Body of pancreas (tissue), 4 donors: ENCODE measurements around the gene XRN2. TPM values are rescaled to one million over a fixed set of nuclear protein-coding genes. Genes with fewer than 3 reads are reported as not detected.

Experiments used
- ATAC-seq: fragments of 150-250 bp; one replicate; pipeline ENCODE4 v1.9.1; 2016
- DNase-seq, 4 donors: peaks; one replicate each; pipeline ENCODE4 v3.0.0-alpha.2; 2019
- H3K27ac ChIP-seq, 4 donors: fragments of 200-600 bp; sonication (generic); 1 replicate in 3 of 4; 2 replicates in 1 of 4; pipeline versions ENCODE4 v1.5.1 to v1.6.1; 2016 to 2019; ENCODE audit warnings: mild to moderate bottlenecking in 1 of 4, mixed read lengths in 1 of 4, moderate library complexity in 1 of 4
- H3K27me3 ChIP-seq, 2 donors: fragments of 200-600 bp; sonication (generic); one replicate each; pipeline ENCODE4 v1.6.0; 2016; ENCODE audit warnings: mild to moderate bottlenecking in 1 of 2
- H3K36me3 ChIP-seq, 2 donors: fragments of 200-600 bp; sonication (generic); replicated peaks in 1 of 2; 2 replicates each; pipeline ENCODE4 v1.5.1; 2016; ENCODE audit warnings: low read depth in 2 of 2; ENCODE audit not compliant: insufficient read depth in 1 of 2
- H3K4me1 ChIP-seq: fragments of 200-600 bp; sonication (generic); one replicate; pipeline ENCODE4 v1.6.0; 2016
- H3K4me3 ChIP-seq, 2 donors: fragments of 200-600 bp; sonication (generic); 1 replicate in 1 of 2; 2 replicates in 1 of 2; pipeline ENCODE4 v1.5.1; 2016 to 2019
- H3K9me3 ChIP-seq, 3 donors: fragments of 200-600 bp; sonication (generic); 1 replicate in 2 of 3; 2 replicates in 1 of 3; pipeline ENCODE4 v1.5.1; 2016
- CTCF ChIP-seq, 7 experiments: fragments of 450-650 bp in 4 of 7; fragments of 200-600 bp in 3 of 7; sonication (generic) in 3 of 7; IDR thresholded peaks; one replicate each; pipeline ENCODE4 v1.5.1; 2016 to 2019; ENCODE audit warnings: antibody characterized with exemption in 7 of 7
- POLR2A ChIP-seq, 3 donors: fragments of 450-650 bp; IDR thresholded peaks; one replicate each; pipeline ENCODE4 v1.6.1; 2016; ENCODE audit warnings: antibody characterized with exemption in 3 of 3, mild to moderate bottlenecking in 2 of 3
- WGBS, 2 donors: methylation state at CpG; one replicate each; pipeline ENCODE4 v1.1.5; 2017; 5-methylcytosine and 5-hydroxymethylcytosine counted together
- intact Hi-C: fragments of 100-400 bp; cut with DNase I; formaldehyde crosslinking; loops from one replicate; pipeline ENCODE4 v1.15.1; 2023
- total RNA-seq, 2 donors: library from RNA; depleted of rRNA; stranded (reverse); fragments of >200 nt; gene quantifications; one replicate each; pipeline ENCODE4 v1.1.0, GENCODE V29; 2016

The XRN2 gene
- total RNA-seq, 2 donors from 2014 or later = 26.0 to 32.9 TPM

GRCh38 chr20:21368791-21369190 is 65.7 kb downstream of the XRN2 start:
- no peak overlapping the region for H3K27ac ChIP-seq
- no peaks in the 10 kb centered on the region for H3K4me1 ChIP-seq
- no peaks in the 10 kb centered on the region for H3K27me3 ChIP-seq
- intact Hi-C loops = no loop called here
- H3K36me3 ChIP-seq = peaks cover 0 to 12% of the 10 kb centered on the region in 2 donors
- no peak for ATAC-seq
- no peak for DNase-seq
- 43 to 47% methylated on average over 2 of the region's 2 CpGs for WGBS, 2 donors
- H3K9me3 ChIP-seq = no peaks in the 10 kb centered on the region
- TF ChIP-seq CTCF (IDR thresholded peaks at IDR 0.05) (no peak), POLR2A (IDR thresholded peaks at IDR 0.05) (no peak)
- H3K4me3 ChIP-seq = no peak overlapping the region

DNA sequence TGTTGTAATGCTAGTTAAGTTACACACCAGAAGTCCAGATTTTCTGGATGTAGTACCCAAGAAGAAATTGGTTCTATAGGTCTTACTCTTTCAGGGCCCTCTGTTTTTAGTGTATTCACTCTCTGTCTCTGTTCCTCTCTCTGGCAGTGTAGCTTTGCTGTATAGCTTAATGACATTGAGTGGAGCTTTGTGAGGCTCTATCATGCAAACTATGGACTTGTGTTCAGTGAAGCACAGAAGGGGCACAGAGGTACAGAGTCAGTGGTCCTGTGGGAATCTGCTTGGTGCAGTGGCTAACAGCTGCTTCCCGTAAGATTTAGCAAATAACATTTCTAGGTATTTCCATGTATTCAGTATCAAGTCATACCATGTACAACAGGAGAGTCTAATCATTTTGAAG is 68.1 kb downstream of the XRN2 start:
- no peak for DNase-seq
- TF ChIP-seq POLR2A (IDR thresholded peaks at IDR 0.05) = no peak
- H3K27ac ChIP-seq = no peak overlapping the region
- H3K27me3 ChIP-seq = no peaks in the 10 kb centered on the region
- ATAC-seq = no peak
- H3K4me3 ChIP-seq = no peak overlapping the region
- H3K4me1 ChIP-seq = no peaks in the 10 kb centered on the region
- H3K9me3 ChIP-seq = no peaks in the 10 kb centered on the region
- peaks cover 0 to 9% of the 10 kb centered on the region in 2 donors for H3K36me3 ChIP-seq
- 95 to 100% methylated on average over 1 of the region's 1 CpG for WGBS, 2 donors
- intact Hi-C loops = no loop called here

DNA sequence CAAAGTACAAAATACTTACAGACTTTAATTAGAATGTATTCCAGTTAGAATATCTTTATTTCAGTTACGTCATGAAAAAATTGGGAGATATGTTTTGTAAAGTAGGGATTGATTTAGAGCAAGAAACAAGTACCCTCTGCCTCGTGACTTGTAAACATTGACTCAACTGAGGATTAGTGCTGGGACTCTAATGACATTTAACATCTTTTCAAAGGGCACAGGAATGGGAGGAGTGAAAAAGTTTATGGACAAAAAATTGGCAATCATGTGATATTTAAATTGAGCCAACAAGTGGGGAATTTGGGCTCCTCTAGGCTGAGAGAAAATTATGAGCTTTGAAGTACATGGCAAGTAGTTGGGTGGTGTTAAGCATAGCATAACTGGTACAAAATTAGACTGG is 68.9 kb downstream of the XRN2 start:
- H3K27me3 ChIP-seq = no peaks in the 10 kb centered on the region
- no peaks in the 10 kb centered on the region for H3K4me1 ChIP-seq
- ATAC-seq (no peak), DNase-seq (no peak)
- no peak for TF ChIP-seq POLR2A (IDR thresholded peaks at IDR 0.05)
- no peak for TF ChIP-seq CTCF (IDR thresholded peaks at IDR 0.05)
- intact Hi-C loops = no loop called here
- H3K27ac ChIP-seq = no peak overlapping the region
- peaks cover 0 to 7% of the 10 kb centered on the region in 2 donors for H3K36me3 ChIP-seq
- no peaks in the 10 kb centered on the region for H3K9me3 ChIP-seq
- no peak overlapping the region for H3K4me3 ChIP-seq
- WGBS, 2 donors = 92 to 96% methylated on average over 2 of the region's 2 CpGs

GRCh38 chr20:21373436-21373835 is 70.3 kb downstream of the XRN2 start:
- WGBS, 2 donors = 68 to 75% methylated on average over 1 of the region's 1 CpG
- H3K36me3 ChIP-seq = peaks cover 0 to 7% of the 10 kb centered on the region in 2 donors
- H3K27me3 ChIP-seq = no peaks in the 10 kb centered on the region
- no peaks in the 10 kb centered on the region for H3K4me1 ChIP-seq
- ATAC-seq = no peak
- no peaks in the 10 kb centered on the region for H3K9me3 ChIP-seq
- TF ChIP-seq POLR2A (IDR thresholded peaks at IDR 0.05) = no peak
- TF ChIP-seq CTCF (IDR thresholded peaks at IDR 0.05) = no peak
- no peak overlapping the region for H3K4me3 ChIP-seq
- intact Hi-C loops = no loop called here
- DNase-seq = no peak
- H3K27ac ChIP-seq = no peak overlapping the region

DNA sequence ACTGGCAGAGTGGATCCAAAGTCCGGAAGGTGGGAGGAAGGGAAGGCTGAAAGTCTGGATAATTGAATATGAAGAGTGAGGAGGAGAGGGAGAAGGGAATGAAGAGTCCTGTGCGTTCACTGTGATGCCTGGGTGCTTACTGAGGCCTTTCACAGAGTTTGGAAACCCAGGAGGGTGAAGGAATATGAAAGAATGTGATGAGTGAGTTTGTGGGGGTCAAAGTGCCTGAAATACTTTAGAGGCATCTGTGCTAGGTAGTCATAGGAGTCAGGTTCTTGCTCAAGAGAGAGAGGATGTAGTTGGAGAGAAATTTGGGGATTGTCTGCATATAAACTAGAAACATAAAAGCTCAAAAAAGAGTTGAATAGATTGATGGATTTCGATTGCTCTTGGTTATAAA is 73.5 kb downstream of the XRN2 start:
- H3K4me1 ChIP-seq = peaks cover 10% of the 10 kb centered on the region
- DNase-seq = no peak
- H3K27ac ChIP-seq = no peak overlapping the region
- H3K36me3 ChIP-seq = no peaks in the 10 kb centered on the region
- WGBS, 2 donors = 90 to 92% methylated on average over 3 of the region's 3 CpGs
- no peak for TF ChIP-seq POLR2A (IDR thresholded peaks at IDR 0.05)
- no peak for TF ChIP-seq CTCF (IDR thresholded peaks at IDR 0.05)
- H3K4me3 ChIP-seq = no peak overlapping the region
- H3K27me3 ChIP-seq = no peaks in the 10 kb centered on the region
- H3K9me3 ChIP-seq = no peaks in the 10 kb centered on the region
- intact Hi-C loops = no loop called here
- ATAC-seq = no peak
